ENCODE data around the gene SLC17A9. TPM values are rescaled to one million over a fixed set of nuclear protein-coding genes. Genes with fewer than 3 reads are reported as not detected.
A peak's percentile ranks its signal among the peaks of the same experiment; 100 is the strongest.

The SLC17A9 gene
- total and polyA plus RNA-seq, 10 of the 15 experiments (the other 5 are each of a cell fraction or from before 2014, with no cell fraction given), result 0.72 to 74.1 (median 29.4) TPM

GRCh38 chr20:62953839-62954703, 1.6 kb downstream of the SLC17A9 start (continued):
- TF ChIP-seq PKNOX1 (IDR thresholded peaks at IDR 0.05) (peak; percentile 67), RELA (IDR thresholded peaks at IDR 0.05; ENCODE audit: borderline replicate concordance, partially characterized antibody) (peak; percentile 43), GATAD2B (conservative IDR thresholded peaks at IDR 0.05; ENCODE audit: low read depth) (peak; percentile 69), SUZ12 (IDR thresholded peaks at IDR 0.05; ENCODE audit: unreplicated experiment) (no peak), SKIL (IDR thresholded peaks at IDR 0.05; ENCODE audit: low read depth, poor library complexity, severe bottlenecking) (no peak), SIN3A (IDR thresholded peaks at IDR 0.05; ENCODE audit: low read depth, low read length) (peak; percentile 84), POLR2A (IDR thresholded peaks at IDR 0.05; ENCODE audit: low read depth, low read length) (peak; percentile 57), USF2 (IDR thresholded peaks at IDR 0.05; ENCODE audit: borderline replicate concordance, low read depth, low read length) (peak; percentile 72), IRF5 (IDR thresholded peaks at IDR 0.05; ENCODE audit: borderline replicate concordance) (0 out of 2 replicates have a peak, but pooled peaks have one; percentile 17), GABPA (IDR thresholded peaks at IDR 0.05; ENCODE audit: low read depth) (no peak), EED (IDR thresholded peaks at IDR 0.05; ENCODE audit: low read depth) (peak; percentile 45; the same call in 1 of the 2 replicates), IRF3 (IDR thresholded peaks at IDR 0.05) (0 out of 2 replicates have a peak, but pooled peaks have one; percentile 6), POLR2AphosphoS5 (IDR thresholded peaks at IDR 0.05; ENCODE audit: low read length) (peak; percentile 36; the same call in 1 of the 2 replicates), IKZF1 (conservative IDR thresholded peaks at IDR 0.05) (peak; percentile 75), IKZF2 (IDR thresholded peaks at IDR 0.05) (peak; percentile 39 to 56; a peak in 3 of 4 replicates), MAX (IDR thresholded peaks at IDR 0.05; ENCODE audit: low read depth, low read length) (peak; percentile 92; the same call in 1 of the 2 replicates), EGR1 (IDR thresholded peaks at IDR 0.05; ENCODE audit: borderline replicate concordance in 1 of 2, low read depth in 2 of 2, low read length in 2 of 2) (peak in 1 of 2 experiments; percentile 63; a peak in 1 of 3 replicates), BHLHE40 (IDR thresholded peaks at IDR 0.05; ENCODE audit: borderline replicate concordance in 1 of 2, low read depth in 2 of 2, low read length in 1 of 2) (peak in 1 of 2 experiments; percentile 83; a peak in 3 of 4 replicates)
